Measurements from ENCODE around the gene DIS3L2. TPM values are rescaled to one million over a fixed set of nuclear protein-coding genes. Genes with fewer than 3 reads are reported as not detected.

DIS3L2 gene
- total RNA-seq, 1 donor = 30.7 TPM

GRCh38 chr2:231929961-231930592, 31.4 kb upstream of the DIS3L2 start:
- TF ChIP-seq, protein P1, sequence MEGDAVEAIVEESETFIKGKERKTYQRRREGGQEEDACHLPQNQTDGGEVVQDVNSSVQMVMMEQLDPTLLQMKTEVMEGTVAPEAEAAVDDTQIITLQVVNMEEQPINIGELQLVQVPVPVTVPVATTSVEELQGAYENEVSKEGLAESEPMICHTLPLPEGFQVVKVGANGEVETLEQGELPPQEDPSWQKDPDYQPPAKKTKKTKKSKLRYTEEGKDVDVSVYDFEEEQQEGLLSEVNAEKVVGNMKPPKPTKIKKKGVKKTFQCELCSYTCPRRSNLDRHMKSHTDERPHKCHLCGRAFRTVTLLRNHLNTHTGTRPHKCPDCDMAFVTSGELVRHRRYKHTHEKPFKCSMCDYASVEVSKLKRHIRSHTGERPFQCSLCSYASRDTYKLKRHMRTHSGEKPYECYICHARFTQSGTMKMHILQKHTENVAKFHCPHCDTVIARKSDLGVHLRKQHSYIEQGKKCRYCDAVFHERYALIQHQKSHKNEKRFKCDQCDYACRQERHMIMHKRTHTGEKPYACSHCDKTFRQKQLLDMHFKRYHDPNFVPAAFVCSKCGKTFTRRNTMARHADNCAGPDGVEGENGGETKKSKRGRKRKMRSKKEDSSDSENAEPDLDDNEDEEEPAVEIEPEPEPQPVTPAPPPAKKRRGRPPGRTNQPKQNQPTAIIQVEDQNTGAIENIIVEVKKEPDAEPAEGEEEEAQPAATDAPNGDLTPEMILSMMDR (IDR thresholded peaks at IDR 0.05; ENCODE audit: insufficient read depth, low read depth, low read length) = peak; percentile 57
- no peak overlapping the region for H3K4me3 ChIP-seq (ENCODE audit: low read depth, low read length)
- DNase-seq (ENCODE audit: low read depth) = peak; percentile 43

GRCh38 chr2:231930593-231931281, 30.8 kb upstream of the DIS3L2 start:
- TF ChIP-seq, protein P1 (IDR thresholded peaks at IDR 0.05; ENCODE audit: insufficient read depth, low read depth, low read length) = no peak
- no peak for DNase-seq (ENCODE audit: low read depth)
- no peak overlapping the region for H3K4me3 ChIP-seq (ENCODE audit: low read depth, low read length)

DNA sequence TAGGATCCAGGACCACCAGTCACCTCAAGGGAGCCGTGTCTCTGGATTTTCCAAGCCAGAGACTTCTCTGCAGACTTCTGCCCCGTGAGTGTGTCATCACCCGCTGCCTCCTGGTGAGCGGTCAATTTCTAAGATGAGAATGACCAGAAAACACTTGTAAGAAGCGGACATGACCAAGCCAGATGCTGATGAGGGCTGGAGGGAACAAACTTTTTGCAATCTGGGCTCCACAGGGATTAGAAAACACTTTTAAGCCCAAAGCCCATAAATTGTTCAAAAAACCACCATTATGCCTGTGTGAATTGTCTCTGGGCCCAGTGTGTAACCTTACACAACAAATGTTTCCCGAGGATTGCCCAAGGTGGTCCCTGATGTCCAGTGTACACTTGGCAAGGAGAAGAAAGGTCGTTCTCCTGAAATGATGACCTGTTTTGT, 30.0 kb upstream of the DIS3L2 start:
- DNase-seq (ENCODE audit: low read depth) = no peak
- TF ChIP-seq, protein P1 (IDR thresholded peaks at IDR 0.05; ENCODE audit: insufficient read depth, low read depth, low read length) = no peak
- no peak overlapping the region for H3K4me3 ChIP-seq (ENCODE audit: low read depth, low read length)

GRCh38 chr2:231932711-231932970, 28.9 kb upstream of the DIS3L2 start:
- DNase-seq (ENCODE audit: low read depth) = no peak
- H3K4me3 ChIP-seq (ENCODE audit: low read depth, low read length) = no peak overlapping the region
- TF ChIP-seq, protein P1 (IDR thresholded peaks at IDR 0.05; ENCODE audit: insufficient read depth, low read depth, low read length) = no peak

GRCh38 chr2:231932985-231933915, 28.3 kb upstream of the DIS3L2 start:
- no peak for DNase-seq (ENCODE audit: low read depth)
- no peak overlapping the region for H3K4me3 ChIP-seq (ENCODE audit: low read depth, low read length)
- TF ChIP-seq, protein P1 (IDR thresholded peaks at IDR 0.05; ENCODE audit: insufficient read depth, low read depth, low read length) = no peak

DNA sequence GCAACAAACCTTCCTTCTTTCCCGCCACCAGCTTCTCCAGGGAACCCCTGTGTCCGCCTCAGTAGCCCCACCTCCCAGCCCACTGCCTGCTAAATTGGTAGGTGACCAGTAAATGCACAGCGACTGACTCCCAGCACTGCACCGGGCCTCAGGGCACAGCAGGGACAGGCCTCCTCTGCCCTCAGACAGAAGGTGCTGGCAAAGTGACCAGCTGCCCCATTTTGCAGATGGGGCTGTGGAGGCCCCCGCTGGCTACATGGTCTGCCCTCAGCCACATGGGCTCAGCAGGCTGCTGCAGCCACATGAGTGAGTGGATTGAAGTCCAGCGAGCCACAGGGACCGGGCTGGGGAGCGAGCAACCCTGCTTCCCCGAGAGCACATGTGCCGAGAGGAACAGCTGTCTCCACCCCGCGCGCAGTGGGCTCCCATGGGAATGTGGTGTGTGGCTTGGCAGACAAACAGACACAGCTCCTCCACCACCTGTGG, 27.6 kb upstream of the DIS3L2 start:
- TF ChIP-seq, protein P1 (IDR thresholded peaks at IDR 0.05; ENCODE audit: insufficient read depth, low read depth, low read length) = no peak
- H3K4me3 ChIP-seq (ENCODE audit: low read depth, low read length) = no peak overlapping the region
- no peak for DNase-seq (ENCODE audit: low read depth)

Measured in fibroblast of villous mesenchyme (primary cell).